ENCODE data around the gene RBM20. TPM values are rescaled to one million over a fixed set of nuclear protein-coding genes. Genes with fewer than 3 reads are reported as not detected.

The RBM20 gene
- total and polyA plus RNA-seq, 2 of the 13 experiments (the other 11 are each of a cell fraction or from before 2014, with no cell fraction given): 0.02 to 0.22 TPM

GRCh38 chr10:110721406-110722038 is 77.4 kb downstream of the RBM20 start:
- no peak for FAIRE-seq
- no peak overlapping the region for H3K9ac ChIP-seq (ENCODE audit: insufficient read depth, low read depth, low read length)
- POLR2A ChIA-PET: no interaction called here
- peaks cover 21% of the 10 kb centered on the region for H3K4me1 ChIP-seq (ENCODE audit: insufficient read depth, low read length)
- no peaks in the 10 kb centered on the region for H4K20me1 ChIP-seq (ENCODE audit: insufficient read depth, low read length)
- no peak overlapping the region for H3K27ac ChIP-seq (ENCODE audit: extremely low read length, insufficient read depth, low read length)
- CTCF ChIA-PET (ENCODE audit: low intra/inter-chr PET ratio, low total read pairs): no interaction called here
- H3K27me3 ChIP-seq (ENCODE audit: control insufficient read depth in 1 of 2, insufficient read depth in 2 of 2, low read length in 2 of 2): peaks cover 0 to 10% of the 10 kb centered on the region in 2 experiments; a peak in 3 of 5 replicates
- no peak overlapping the region for H3K4me3 ChIP-seq (replicated peaks in 1 of 3; ENCODE audit: insufficient read depth in 1 of 3, low read depth in 2 of 3, low read length in 3 of 3)
- ATAC-seq: no peak
- H2AFZ ChIP-seq (ENCODE audit: low read length): no peak overlapping the region
- H3K79me2 ChIP-seq (ENCODE audit: insufficient read depth, low read length): no peaks in the 10 kb centered on the region
- intact Hi-C loops (cut with micrococcal nuclease; ENCODE audit: unreplicated experiment) (no loop called here), in situ Hi-C loops (cut with HindIII; ENCODE audit: extremely low pct_ligation_motif_present, low pct_unique_long_range_greater_than_20kb) (no loop called here)
- whole genome bisulfite sequencing (ENCODE audit: low lambda C conversion rate): 38% methylated on average over 8 of the region's 9 CpGs
- H3K4me2 ChIP-seq (ENCODE audit: low read depth, low read length): no peak overlapping the region
- H3K36me3 ChIP-seq (replicated peaks in 1 of 2; ENCODE audit: control insufficient read depth in 1 of 2, insufficient read depth in 2 of 2, low read length in 2 of 2): no peaks in the 10 kb centered on the region
- BruUV-seq (replicated peaks): no TSS peak
- H3K9me3 ChIP-seq (ENCODE audit: low read length): no peaks in the 10 kb centered on the region
- TF ChIP-seq ZNF775 (CRISPR knock-in tag; IDR thresholded peaks at IDR 0.05; ENCODE audit: borderline replicate concordance): no peak
- no peak for TF ChIP-seq ARNT2 (CRISPR knock-in tag; IDR thresholded peaks at IDR 0.05; ENCODE audit: low read depth)
- no peak for TF ChIP-seq TMF1 (CRISPR knock-in tag; IDR thresholded peaks at IDR 0.05; ENCODE audit: low read depth)
- no peak for TF ChIP-seq ZNF530 (CRISPR knock-in tag; IDR thresholded peaks at IDR 0.05; ENCODE audit: low read depth)
- TF ChIP-seq ZNF138 (CRISPR knock-in tag; IDR thresholded peaks at IDR 0.05; ENCODE audit: low read depth): no peak
- no peak for DNase-seq (ENCODE audit: low spot score)

GRCh38 chr10:110723224-110723891 is 79.2 kb downstream of the RBM20 start:
- 24% methylated on average over 4 of the region's 4 CpGs for WGBS (ENCODE audit: low lambda C conversion rate)
- BruUV-seq (replicated peaks): no TSS peak
- H3K36me3 ChIP-seq (replicated peaks in 1 of 2; ENCODE audit: control insufficient read depth in 1 of 2, insufficient read depth in 2 of 2, low read length in 2 of 2): no peaks in the 10 kb centered on the region
- ChIA-PET CTCF (ENCODE audit: low intra/inter-chr PET ratio, low total read pairs) (no interaction called here), POLR2A (no interaction called here)
- H3K4me2 ChIP-seq (ENCODE audit: low read depth, low read length): no peak overlapping the region
- FAIRE-seq (no peak), DNase-seq (ENCODE audit: low spot score) (no peak), ATAC-seq (no peak)
- no peaks in the 10 kb centered on the region for H3K79me2 ChIP-seq (ENCODE audit: insufficient read depth, low read length)
- no peak overlapping the region for H3K4me3 ChIP-seq (replicated peaks in 1 of 3; ENCODE audit: insufficient read depth in 1 of 3, low read depth in 2 of 3, low read length in 3 of 3)
- in situ Hi-C loops (cut with HindIII; ENCODE audit: extremely low pct_ligation_motif_present, low pct_unique_long_range_greater_than_20kb) (no loop called here), intact Hi-C loops (cut with micrococcal nuclease; ENCODE audit: unreplicated experiment) (no loop called here)
- no peaks in the 10 kb centered on the region for H4K20me1 ChIP-seq (ENCODE audit: insufficient read depth, low read length)
- no peak overlapping the region for H3K27ac ChIP-seq (ENCODE audit: extremely low read length, insufficient read depth, low read length)
- H3K9me3 ChIP-seq (ENCODE audit: low read length): no peaks in the 10 kb centered on the region
- peaks cover 21% of the 10 kb centered on the region for H3K4me1 ChIP-seq (ENCODE audit: insufficient read depth, low read length)
- H2AFZ ChIP-seq (ENCODE audit: low read length): no peak overlapping the region
- no peak overlapping the region for H3K9ac ChIP-seq (ENCODE audit: insufficient read depth, low read depth, low read length)
- H3K27me3 ChIP-seq (ENCODE audit: control insufficient read depth in 1 of 2, insufficient read depth in 2 of 2, low read length in 2 of 2): peaks cover 0 to 10% of the 10 kb centered on the region in 2 experiments; a peak in 3 of 5 replicates
- TF ChIP-seq NAIF1 (CRISPR knock-in tag; IDR thresholded peaks at IDR 0.05; ENCODE audit: borderline replicate concordance) (no peak), CREBL2 (CRISPR knock-in tag; IDR thresholded peaks at IDR 0.05; ENCODE audit: borderline replicate concordance) (no peak), TERF1 (CRISPR knock-in tag; IDR thresholded peaks at IDR 0.05) (no peak), HOXA3 (CRISPR knock-in tag; IDR thresholded peaks at IDR 0.05) (no peak), CSRNP2 (CRISPR knock-in tag; conservative IDR thresholded peaks at IDR 0.05; ENCODE audit: low read depth) (no peak), SYNCRIP (IDR thresholded peaks at IDR 0.05; ENCODE audit: insufficient read depth, low read depth, low read length) (no peak), ZNF503 (CRISPR knock-in tag; IDR thresholded peaks at IDR 0.05) (no peak)
